ENCODE data around the gene SLC49A4.

SLC49A4 gene

DNA sequence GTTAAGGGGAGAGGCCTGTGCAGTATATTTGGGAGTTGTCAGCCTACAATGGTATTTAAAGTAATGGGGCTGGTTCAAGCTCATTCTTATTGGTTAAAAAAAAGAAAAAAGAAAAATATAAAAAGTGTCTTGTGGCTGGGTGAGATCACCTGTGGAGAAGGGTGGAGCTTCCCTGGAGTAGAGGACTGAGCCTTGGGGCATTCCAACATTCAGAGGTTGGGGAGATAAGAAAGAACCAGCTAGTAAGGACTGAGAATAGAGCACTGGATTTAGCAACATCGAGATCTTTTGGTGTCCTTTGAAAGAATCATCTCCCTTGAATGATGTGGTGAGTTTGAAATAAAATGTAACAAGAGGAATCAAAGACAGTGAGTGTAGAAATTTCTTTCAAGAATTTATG lies 5.2 kb downstream of the SLC49A4 start:
- TF ChIP-seq, protein P1, sequence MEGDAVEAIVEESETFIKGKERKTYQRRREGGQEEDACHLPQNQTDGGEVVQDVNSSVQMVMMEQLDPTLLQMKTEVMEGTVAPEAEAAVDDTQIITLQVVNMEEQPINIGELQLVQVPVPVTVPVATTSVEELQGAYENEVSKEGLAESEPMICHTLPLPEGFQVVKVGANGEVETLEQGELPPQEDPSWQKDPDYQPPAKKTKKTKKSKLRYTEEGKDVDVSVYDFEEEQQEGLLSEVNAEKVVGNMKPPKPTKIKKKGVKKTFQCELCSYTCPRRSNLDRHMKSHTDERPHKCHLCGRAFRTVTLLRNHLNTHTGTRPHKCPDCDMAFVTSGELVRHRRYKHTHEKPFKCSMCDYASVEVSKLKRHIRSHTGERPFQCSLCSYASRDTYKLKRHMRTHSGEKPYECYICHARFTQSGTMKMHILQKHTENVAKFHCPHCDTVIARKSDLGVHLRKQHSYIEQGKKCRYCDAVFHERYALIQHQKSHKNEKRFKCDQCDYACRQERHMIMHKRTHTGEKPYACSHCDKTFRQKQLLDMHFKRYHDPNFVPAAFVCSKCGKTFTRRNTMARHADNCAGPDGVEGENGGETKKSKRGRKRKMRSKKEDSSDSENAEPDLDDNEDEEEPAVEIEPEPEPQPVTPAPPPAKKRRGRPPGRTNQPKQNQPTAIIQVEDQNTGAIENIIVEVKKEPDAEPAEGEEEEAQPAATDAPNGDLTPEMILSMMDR (IDR thresholded peaks at IDR 0.05; ENCODE audit: unreplicated experiment in 3 of 3): no peak
- Mint-ChIP-seq H3K36me3 (ENCODE audit: low read depth) (peaks cover 10% of the 10 kb centered on the region), H3K27ac (no peak overlapping the region), H3K27me3 (ENCODE audit: low read depth) (no peaks in the 10 kb centered on the region), H3K4me1 (peaks cover 12% of the 10 kb centered on the region), H3K9me3 (no peaks in the 10 kb centered on the region), H3K4me3 (no peak overlapping the region)

DNA sequence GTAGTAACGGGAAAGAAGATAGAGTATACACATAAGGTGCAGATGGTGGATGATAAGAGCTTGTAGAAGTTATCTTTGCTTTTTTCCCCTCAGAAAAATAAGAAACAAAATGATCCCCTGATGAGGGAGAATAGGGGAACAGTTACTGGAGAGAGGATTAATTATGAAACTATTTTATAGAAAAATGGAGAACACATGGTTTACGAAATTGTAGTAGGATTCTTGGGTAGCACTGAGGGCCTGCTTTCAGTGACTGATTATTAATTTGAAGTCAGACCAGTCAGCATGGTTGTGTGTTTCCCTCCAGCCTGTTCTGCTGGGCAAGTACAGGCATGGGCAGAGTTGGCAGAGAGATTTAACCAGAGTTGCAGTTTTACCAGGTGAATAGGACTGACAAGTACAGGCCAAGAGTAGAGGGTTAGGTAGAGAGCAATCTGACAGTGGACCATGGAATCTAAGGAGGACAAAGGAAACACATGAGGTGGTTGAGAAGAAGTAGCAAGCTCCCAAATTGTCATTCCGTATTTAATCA lies 5.9 kb downstream of the SLC49A4 start:
- no peak overlapping the region for H3K27ac Mint-ChIP-seq
- peaks cover 10% of the 10 kb centered on the region for H3K36me3 Mint-ChIP-seq (ENCODE audit: low read depth)
- H3K27me3 Mint-ChIP-seq (ENCODE audit: low read depth): no peaks in the 10 kb centered on the region
- peaks cover 8% of the 10 kb centered on the region for H3K4me1 Mint-ChIP-seq
- no peak overlapping the region for H3K4me3 Mint-ChIP-seq
- TF ChIP-seq, protein P1 (IDR thresholded peaks at IDR 0.05; ENCODE audit: unreplicated experiment in 3 of 3): no peak
- H3K9me3 Mint-ChIP-seq: no peaks in the 10 kb centered on the region

DNA sequence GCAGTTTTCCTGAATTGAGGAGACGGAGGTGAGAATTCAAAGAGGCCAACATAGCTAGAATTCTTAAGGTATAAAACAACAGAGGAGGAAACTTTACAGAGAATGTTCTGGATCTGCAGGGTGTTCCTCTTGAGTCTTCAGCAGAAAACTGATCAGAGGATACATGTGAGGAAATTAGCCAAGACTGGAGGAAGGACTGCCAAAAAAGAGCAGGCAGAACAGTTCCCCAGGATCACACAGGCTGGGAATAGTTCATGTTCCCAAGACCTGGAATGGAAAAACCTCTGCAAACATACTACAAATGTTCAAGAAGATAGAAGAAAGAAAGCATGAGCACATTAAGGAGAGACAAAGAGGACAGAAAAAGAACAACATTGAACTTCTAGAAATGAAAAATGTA lies 7.5 kb downstream of the SLC49A4 start:
- H3K36me3 Mint-ChIP-seq (ENCODE audit: low read depth): peaks cover 13% of the 10 kb centered on the region
- no peak overlapping the region for H3K27ac Mint-ChIP-seq
- H3K4me1 Mint-ChIP-seq: peaks cover under 1% of the 10 kb centered on the region
- H3K9me3 Mint-ChIP-seq: no peaks in the 10 kb centered on the region
- TF ChIP-seq, protein P1 (IDR thresholded peaks at IDR 0.05; ENCODE audit: unreplicated experiment in 3 of 3): no peak
- no peak overlapping the region for H3K4me3 Mint-ChIP-seq
- no peaks in the 10 kb centered on the region for H3K27me3 Mint-ChIP-seq (ENCODE audit: low read depth)

DNA sequence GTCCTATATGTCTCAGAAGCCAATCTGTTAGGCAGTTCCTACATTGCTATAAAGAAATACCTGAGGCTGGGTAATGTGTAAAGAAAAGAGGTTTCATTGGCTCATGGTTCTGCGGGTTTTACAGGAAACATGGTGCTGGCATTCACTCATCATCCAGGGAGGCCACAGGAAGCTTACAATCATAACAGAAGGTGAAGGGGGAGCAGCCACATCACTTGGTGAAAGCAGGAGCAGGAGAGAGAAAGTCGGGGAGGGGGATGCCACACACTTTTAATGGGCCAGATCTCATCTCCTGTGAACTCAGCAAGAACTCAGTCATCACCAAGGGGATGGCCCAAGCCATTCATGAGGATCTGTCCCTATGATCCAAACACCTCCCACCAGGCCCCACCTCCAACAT lies 9.1 kb downstream of the SLC49A4 start:
- no peaks in the 10 kb centered on the region for H3K27me3 Mint-ChIP-seq (ENCODE audit: low read depth)
- no peak overlapping the region for H3K4me3 Mint-ChIP-seq
- no peaks in the 10 kb centered on the region for H3K9me3 Mint-ChIP-seq
- H3K36me3 Mint-ChIP-seq (ENCODE audit: low read depth): peaks cover 24% of the 10 kb centered on the region
- no peaks in the 10 kb centered on the region for H3K4me1 Mint-ChIP-seq
- no peak overlapping the region for H3K27ac Mint-ChIP-seq
- TF ChIP-seq, protein P1 (IDR thresholded peaks at IDR 0.05; ENCODE audit: unreplicated experiment in 3 of 3): no peak

DNA sequence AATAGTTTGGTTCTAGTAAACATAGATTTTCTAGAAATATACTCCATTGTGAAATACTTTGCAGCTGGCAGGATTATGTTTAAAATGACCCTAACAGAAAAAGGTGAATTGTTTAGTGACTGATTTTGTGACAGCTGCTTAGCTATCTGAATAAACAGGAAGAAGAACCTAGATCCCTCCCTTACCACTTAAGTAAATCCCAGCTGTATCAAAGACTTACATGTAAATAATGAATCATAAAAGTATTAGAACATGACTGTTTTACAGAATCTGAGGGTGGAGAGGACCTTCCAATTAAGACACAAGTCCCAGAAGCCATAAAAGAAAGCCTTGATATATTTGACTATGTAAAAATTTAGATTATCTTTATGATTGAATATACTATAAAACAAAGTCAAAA lies 15.9 kb downstream of the SLC49A4 start:
- no peaks in the 10 kb centered on the region for H3K27me3 Mint-ChIP-seq (ENCODE audit: low read depth)
- peaks cover 39% of the 10 kb centered on the region for H3K36me3 Mint-ChIP-seq (ENCODE audit: low read depth)
- no peak overlapping the region for H3K27ac Mint-ChIP-seq
- H3K4me1 Mint-ChIP-seq: no peaks in the 10 kb centered on the region
- TF ChIP-seq, protein P1 (IDR thresholded peaks at IDR 0.05; ENCODE audit: unreplicated experiment in 3 of 3): no peak
- no peaks in the 10 kb centered on the region for H3K9me3 Mint-ChIP-seq
- H3K4me3 Mint-ChIP-seq: no peak overlapping the region

DNA sequence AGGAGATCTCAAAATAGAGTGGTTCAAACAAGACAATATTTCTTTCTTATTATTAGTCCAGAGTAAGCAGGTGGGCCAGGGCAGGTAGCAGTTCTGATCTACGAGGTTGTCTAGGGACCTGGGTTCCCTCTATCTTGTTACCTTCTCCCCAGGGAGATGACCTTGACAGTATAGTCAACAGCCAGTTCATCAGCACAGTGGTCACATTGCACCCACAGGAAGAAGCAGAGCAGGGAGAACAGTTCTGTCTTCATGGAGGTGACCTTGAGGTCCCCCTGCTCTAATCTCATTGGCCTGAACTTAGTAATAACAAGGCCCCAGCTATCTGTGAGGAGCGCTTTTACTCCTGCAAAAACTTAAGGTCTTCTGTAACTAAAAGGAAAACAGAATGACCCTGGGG lies 21.7 kb downstream of the SLC49A4 start:
- Mint-ChIP-seq H3K27me3 (ENCODE audit: low read depth) (no peaks in the 10 kb centered on the region), H3K4me1 (no peaks in the 10 kb centered on the region), H3K27ac (no peak overlapping the region), H3K36me3 (ENCODE audit: low read depth) (peaks cover 43% of the 10 kb centered on the region), H3K4me3 (no peak overlapping the region), H3K9me3 (no peaks in the 10 kb centered on the region)
- TF ChIP-seq, protein P1 (IDR thresholded peaks at IDR 0.05; ENCODE audit: unreplicated experiment in 3 of 3): no peak
